ENCODE measurements around the gene RRP12.
"Not testable (repeated sequence)": the region's sequence is repeated elsewhere in the genome, so short reads cannot be mapped to it uniquely, and the experiment has no call there.

- TF ChIP-seq CTCF, POLR2A (IDR thresholded peaks at IDR 0.05): not testable (repeated sequence)
Observed at GRCh38 chr10:97406483-97406882, 5.3 kb upstream of the RRP12 start.

Data from heart left ventricle (tissue), 13 donors.